Measurements from ENCODE around the gene L3MBTL4.
"Not testable (repeated sequence)": the region's sequence is repeated elsewhere in the genome, so short reads cannot be mapped to it uniquely, and the experiment has no call there.

The L3MBTL4 gene

DNA sequence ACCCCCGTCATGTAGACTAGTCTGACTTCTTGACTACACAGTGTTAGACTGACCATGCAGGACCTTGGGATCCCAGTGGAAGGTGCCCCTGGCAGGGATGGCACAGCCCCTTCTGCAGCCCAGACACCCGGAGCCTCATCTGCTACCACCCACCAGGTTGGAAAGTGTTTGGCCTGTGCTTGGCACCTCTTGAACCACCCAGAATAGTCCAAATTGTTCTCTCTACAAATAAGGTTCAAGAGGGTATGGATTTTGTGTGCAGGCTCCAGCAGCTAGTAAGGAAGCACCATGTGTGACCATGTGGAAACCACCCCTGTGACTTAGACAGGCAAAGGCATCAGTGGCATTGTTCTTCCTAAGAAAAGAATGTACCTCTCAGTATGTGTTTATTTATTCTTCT lies 18.4 kb downstream of the L3MBTL4 start:
- Mint-ChIP-seq H3K4me1 (ENCODE audit: low read depth) (no peaks in the 10 kb centered on the region), H3K9me3 (ENCODE audit: low read depth) (peaks cover 10% of the 10 kb centered on the region), H3K27me3 (no peaks in the 10 kb centered on the region), H3K36me3 (no peaks in the 10 kb centered on the region), H3K27ac (no peak overlapping the region), H3K4me3 (no peak overlapping the region)

- Mint-ChIP-seq H3K27me3 (peaks cover 1% of the 10 kb centered on the region), H3K4me1 (ENCODE audit: low read depth) (no peaks in the 10 kb centered on the region), H3K9me3 (ENCODE audit: low read depth) (peaks cover 19% of the 10 kb centered on the region), H3K4me3 (no peak overlapping the region), H3K27ac (no peak overlapping the region), H3K36me3 (no peaks in the 10 kb centered on the region)
These were observed 25.7 kb downstream of the L3MBTL4 start for GRCh38 chr18:6389005-6389404.

- Mint-ChIP-seq H3K4me3 (no peak overlapping the region), H3K27me3 (peaks cover 1% of the 10 kb centered on the region), H3K27ac (no peak overlapping the region), H3K36me3 (no peaks in the 10 kb centered on the region), H3K9me3 (ENCODE audit: low read depth) (peaks cover 3% of the 10 kb centered on the region), H3K4me1 (ENCODE audit: low read depth) (no peaks in the 10 kb centered on the region)
These were observed 31.7 kb downstream of the L3MBTL4 start for GRCh38 chr18:6382963-6383362.

DNA sequence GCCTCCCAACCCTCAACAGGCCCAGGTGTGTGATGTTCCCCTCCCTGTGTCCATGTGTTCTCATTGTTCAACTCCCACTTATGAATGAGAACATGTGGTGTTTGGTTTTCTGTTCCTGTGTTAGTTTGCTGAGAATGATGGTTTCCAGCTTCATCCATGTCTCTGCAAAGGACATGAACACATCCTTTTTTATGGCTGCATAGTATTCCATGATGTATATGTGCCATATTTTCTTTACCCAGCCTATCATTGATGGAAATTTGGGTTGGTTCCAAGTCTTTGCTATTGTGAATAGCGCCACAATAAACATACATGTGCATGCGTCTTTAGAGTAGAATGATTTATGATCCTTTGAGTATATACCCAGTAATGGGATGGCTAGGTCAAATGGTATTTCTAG lies 37.2 kb downstream of the L3MBTL4 start:
- not testable (repeated sequence) for H3K4me3 Mint-ChIP-seq; H3K4me1 Mint-ChIP-seq (ENCODE audit: low read depth); H3K36me3 Mint-ChIP-seq; H3K27me3 Mint-ChIP-seq; H3K27ac Mint-ChIP-seq; H3K9me3 Mint-ChIP-seq (ENCODE audit: low read depth)

GRCh38 chr18:6376433-6377229 lies 38.1 kb downstream of the L3MBTL4 start:
- peaks cover 3% of the 10 kb centered on the region for H3K9me3 Mint-ChIP-seq (ENCODE audit: low read depth)
- H3K27me3 Mint-ChIP-seq: no peaks in the 10 kb centered on the region
- no peak overlapping the region for H3K27ac Mint-ChIP-seq
- H3K4me1 Mint-ChIP-seq (ENCODE audit: low read depth): no peaks in the 10 kb centered on the region
- no peak overlapping the region for H3K4me3 Mint-ChIP-seq
- H3K36me3 Mint-ChIP-seq: no peaks in the 10 kb centered on the region

DNA sequence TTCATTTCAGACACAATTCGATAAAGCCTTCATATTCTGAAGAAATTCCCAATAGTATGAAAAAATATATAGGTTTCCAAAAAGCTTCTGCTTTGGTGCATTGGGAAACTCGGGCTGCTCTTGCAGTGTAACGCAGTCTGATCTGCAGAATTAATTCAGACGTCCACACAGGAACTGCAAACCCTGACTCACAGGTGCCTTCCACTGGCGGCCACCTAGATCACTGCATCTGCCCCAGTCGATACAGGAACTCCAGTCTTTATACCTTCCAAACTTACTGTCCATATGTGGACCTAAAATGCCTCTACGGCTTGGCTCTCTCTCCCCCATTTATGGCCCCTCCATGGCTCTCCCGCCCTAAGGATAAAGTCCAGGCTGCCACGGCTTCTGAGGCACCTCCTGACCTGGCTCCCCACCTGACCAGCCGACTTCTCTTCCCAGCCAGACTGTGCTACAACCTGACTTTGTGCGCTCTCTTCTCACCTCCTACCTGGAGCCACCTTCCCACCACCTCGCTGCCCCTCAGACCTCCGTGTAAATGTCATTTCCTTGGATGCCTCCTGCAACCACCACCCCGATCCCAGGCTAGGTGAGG lies 39.7 kb downstream of the L3MBTL4 start:
- Mint-ChIP-seq H3K27me3 (no peaks in the 10 kb centered on the region), H3K4me3 (no peak overlapping the region), H3K9me3 (ENCODE audit: low read depth) (no peaks in the 10 kb centered on the region), H3K36me3 (no peaks in the 10 kb centered on the region), H3K4me1 (ENCODE audit: low read depth) (no peaks in the 10 kb centered on the region), H3K27ac (no peak overlapping the region)

- H3K27ac Mint-ChIP-seq: no peak overlapping the region
- no peak overlapping the region for H3K4me3 Mint-ChIP-seq
- no peaks in the 10 kb centered on the region for H3K36me3 Mint-ChIP-seq
- no peaks in the 10 kb centered on the region for H3K9me3 Mint-ChIP-seq (ENCODE audit: low read depth)
- no peaks in the 10 kb centered on the region for H3K27me3 Mint-ChIP-seq
- H3K4me1 Mint-ChIP-seq (ENCODE audit: low read depth): no peaks in the 10 kb centered on the region
These were observed 40.4 kb downstream of the L3MBTL4 start for GRCh38 chr18:6374340-6374739.

DNA sequence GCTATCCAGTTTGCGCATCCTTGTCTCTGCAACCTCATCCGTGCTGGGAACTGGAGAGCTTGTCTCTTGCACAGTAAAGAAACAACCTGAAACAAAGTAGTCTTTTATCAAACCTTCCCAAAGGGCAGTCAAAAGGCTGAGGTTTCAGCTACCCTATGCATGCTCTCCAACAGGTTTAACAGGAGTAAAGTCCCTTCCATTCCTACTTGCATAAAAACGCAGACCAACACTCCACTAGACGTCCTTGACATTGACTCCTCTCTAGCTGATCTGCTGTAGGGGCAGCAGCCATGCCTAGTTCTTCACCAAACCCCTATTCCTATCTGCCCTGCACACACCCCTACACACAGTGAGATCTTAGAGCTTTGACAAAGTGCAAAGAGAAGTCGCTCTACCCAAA lies 41.5 kb downstream of the L3MBTL4 start:
- Mint-ChIP-seq H3K27ac (no peak overlapping the region), H3K36me3 (no peaks in the 10 kb centered on the region), H3K4me1 (ENCODE audit: low read depth) (no peaks in the 10 kb centered on the region), H3K9me3 (ENCODE audit: low read depth) (no peaks in the 10 kb centered on the region), H3K27me3 (no peaks in the 10 kb centered on the region), H3K4me3 (no peak overlapping the region)

DNA sequence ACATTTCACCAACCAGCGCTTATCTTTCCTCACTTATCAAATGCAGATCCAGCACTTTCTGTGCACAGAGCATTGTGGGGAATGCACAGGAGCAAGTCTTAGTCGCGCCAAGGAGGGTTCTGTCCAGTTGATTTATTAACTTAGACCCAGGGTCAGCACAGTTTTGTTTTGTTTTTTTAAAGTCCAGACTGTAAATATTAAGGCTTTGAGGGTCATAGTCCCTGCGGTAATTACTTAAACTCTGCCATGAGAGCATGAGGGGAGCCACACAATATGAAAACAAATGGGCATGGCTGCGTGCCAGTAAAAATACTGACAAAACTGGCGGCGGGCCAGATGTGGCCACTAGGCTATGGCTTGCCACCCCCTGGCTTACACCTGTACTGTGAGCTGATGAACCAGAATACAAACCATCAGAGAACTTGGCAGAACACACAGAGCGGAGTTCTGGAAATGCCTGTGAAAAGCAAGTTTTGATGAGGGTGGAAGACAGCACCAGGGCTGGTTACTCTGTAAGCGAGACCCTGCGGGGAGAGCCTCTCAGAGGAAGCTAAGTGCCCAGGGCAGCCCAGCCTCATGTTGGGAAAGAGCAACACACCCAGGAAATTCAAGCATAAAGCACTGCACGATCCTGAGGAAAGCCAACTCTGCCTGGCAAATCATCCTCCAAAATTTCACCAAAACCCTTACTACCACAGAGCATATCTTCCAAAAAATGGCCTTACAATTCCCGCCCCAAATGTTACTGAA lies 43.6 kb downstream of the L3MBTL4 start:
- H3K27me3 Mint-ChIP-seq: no peaks in the 10 kb centered on the region
- H3K27ac Mint-ChIP-seq: no peak overlapping the region
- no peaks in the 10 kb centered on the region for H3K9me3 Mint-ChIP-seq (ENCODE audit: low read depth)
- no peaks in the 10 kb centered on the region for H3K36me3 Mint-ChIP-seq
- no peaks in the 10 kb centered on the region for H3K4me1 Mint-ChIP-seq (ENCODE audit: low read depth)
- no peak overlapping the region for H3K4me3 Mint-ChIP-seq

- Mint-ChIP-seq H3K36me3 (no peaks in the 10 kb centered on the region), H3K27me3 (no peaks in the 10 kb centered on the region), H3K27ac (no peak overlapping the region), H3K9me3 (ENCODE audit: low read depth) (no peaks in the 10 kb centered on the region), H3K4me1 (ENCODE audit: low read depth) (no peaks in the 10 kb centered on the region), H3K4me3 (no peak overlapping the region)
These were observed 44.3 kb downstream of the L3MBTL4 start for GRCh38 chr18:6370410-6370809.

DNA sequence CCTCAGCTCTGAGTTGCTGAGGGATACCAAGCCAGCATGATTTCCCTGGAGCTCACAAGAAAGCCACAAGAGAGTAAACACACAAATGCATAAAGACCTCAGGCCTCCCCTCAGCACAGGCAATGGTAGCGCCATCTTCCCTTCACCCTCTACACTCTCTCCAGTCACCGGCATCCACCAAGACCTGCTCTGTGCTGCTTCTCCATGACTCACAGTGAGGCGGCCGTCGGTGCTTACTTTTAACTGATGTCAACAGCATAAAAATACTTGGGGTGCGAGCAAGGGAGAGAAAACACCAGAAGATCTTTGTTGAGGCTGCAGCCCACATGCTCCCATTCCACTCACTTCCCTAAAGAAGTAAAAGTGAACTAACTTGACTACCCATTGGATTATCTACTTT lies 46.7 kb downstream of the L3MBTL4 start:
- no peak overlapping the region for H3K4me3 Mint-ChIP-seq
- no peaks in the 10 kb centered on the region for H3K9me3 Mint-ChIP-seq (ENCODE audit: low read depth)

GRCh38 chr18:6367208-6367607 lies 47.5 kb downstream of the L3MBTL4 start:
- Mint-ChIP-seq H3K9me3 (ENCODE audit: low read depth) (no peaks in the 10 kb centered on the region), H3K36me3 (no peaks in the 10 kb centered on the region), H3K4me1 (ENCODE audit: low read depth) (no peaks in the 10 kb centered on the region), H3K27ac (no peak overlapping the region), H3K27me3 (no peaks in the 10 kb centered on the region), H3K4me3 (no peak overlapping the region)

More for the DNA sequence above, 46.7 kb downstream of the L3MBTL4 start:
- Mint-ChIP-seq H3K27me3 (no peaks in the 10 kb centered on the region), H3K4me1 (ENCODE audit: low read depth) (no peaks in the 10 kb centered on the region), H3K27ac (no peak overlapping the region), H3K36me3 (no peaks in the 10 kb centered on the region)

DNA sequence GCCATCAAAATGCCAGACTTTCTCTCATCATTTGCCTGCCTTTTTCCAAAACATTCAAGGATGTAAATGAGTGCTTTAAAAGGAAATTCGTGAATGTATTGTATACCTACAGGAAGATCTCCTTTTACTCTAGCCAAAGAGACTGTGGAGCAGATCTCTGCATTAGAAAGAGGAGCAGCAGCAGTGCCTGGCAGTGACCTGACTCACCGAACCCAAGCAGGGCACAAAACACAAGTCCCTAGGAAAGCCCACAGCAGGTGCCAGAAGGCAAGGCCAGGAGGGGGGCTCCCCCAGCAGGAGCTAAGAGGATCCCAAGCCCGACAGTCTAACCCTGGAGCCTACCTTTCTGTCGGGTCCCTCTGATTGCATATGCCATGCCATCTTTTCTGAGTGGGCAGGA lies 47.9 kb downstream of the L3MBTL4 start:
- H3K27me3 Mint-ChIP-seq: no peaks in the 10 kb centered on the region
- no peak overlapping the region for H3K4me3 Mint-ChIP-seq
- no peaks in the 10 kb centered on the region for H3K9me3 Mint-ChIP-seq (ENCODE audit: low read depth)
- H3K4me1 Mint-ChIP-seq (ENCODE audit: low read depth): no peaks in the 10 kb centered on the region
- H3K27ac Mint-ChIP-seq: no peak overlapping the region
- H3K36me3 Mint-ChIP-seq: no peaks in the 10 kb centered on the region

DNA sequence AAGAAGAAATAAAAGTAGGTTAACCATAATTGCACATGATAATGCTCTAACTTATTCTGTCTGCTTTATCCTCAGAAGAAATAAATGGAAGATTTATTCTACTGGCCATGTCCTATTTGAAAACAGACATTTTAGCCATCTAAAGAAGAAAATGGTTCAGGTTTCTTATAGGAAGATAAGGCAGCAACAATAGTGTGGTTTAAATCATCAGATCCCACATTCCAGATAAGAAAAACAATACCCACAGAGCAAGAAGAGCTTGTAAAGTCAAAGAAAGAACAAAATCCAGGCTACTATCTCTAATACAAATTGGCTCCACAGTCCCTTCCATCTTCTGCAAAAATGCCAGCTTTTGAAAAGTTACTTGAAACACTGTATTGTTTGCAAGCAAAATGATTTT lies 49.3 kb downstream of the L3MBTL4 start:
- Mint-ChIP-seq H3K27me3 (no peaks in the 10 kb centered on the region), H3K27ac (no peak overlapping the region), H3K36me3 (no peaks in the 10 kb centered on the region), H3K4me3 (no peak overlapping the region), H3K9me3 (ENCODE audit: low read depth) (no peaks in the 10 kb centered on the region), H3K4me1 (ENCODE audit: low read depth) (no peaks in the 10 kb centered on the region)

GRCh38 chr18:6363216-6363615 lies 51.5 kb downstream of the L3MBTL4 start:
- Mint-ChIP-seq H3K27ac (no peak overlapping the region), H3K27me3 (no peaks in the 10 kb centered on the region), H3K4me3 (no peak overlapping the region)

More at GRCh38 chr18:6363216-6363615, 51.5 kb downstream of the L3MBTL4 start:
- Mint-ChIP-seq H3K4me1 (ENCODE audit: low read depth) (no peaks in the 10 kb centered on the region), H3K9me3 (ENCODE audit: low read depth) (no peaks in the 10 kb centered on the region), H3K36me3 (no peaks in the 10 kb centered on the region)

Measured in activated naive CD8-positive, alpha-beta T cell (primary cell).